Spinal cord (tissue), 10 donors: Measurements from ENCODE around the gene ZNF813. TPM values are rescaled to one million over a fixed set of nuclear protein-coding genes. Genes with fewer than 3 reads are reported as not detected.

ENCODE experiments used
- DNase-seq, 6 donors: peaks; one replicate each; pipeline versions ENCODE4 v3.0.0 to v3.0.0-alpha.2; 2013 to 2015; ENCODE audit warnings: low spot score in 6 of 6, low read depth in 4 of 6
- H3K27ac ChIP-seq: one replicate; pipeline ENCODE4 v1.5.1; 2013; ENCODE audit warnings: low read depth, low read length, control low read depth
- H3K27me3 ChIP-seq: one replicate; pipeline ENCODE4 v1.6.1; 2013; ENCODE audit warnings: low read length; ENCODE audit not compliant: control insufficient read depth, insufficient read depth
- H3K36me3 ChIP-seq: one replicate; pipeline ENCODE4 v1.6.1; 2013; ENCODE audit warnings: low read length; ENCODE audit not compliant: control insufficient read depth, insufficient read depth
- H3K4me1 ChIP-seq: one replicate; pipeline ENCODE4 v1.6.1; 2013; ENCODE audit warnings: low read length; ENCODE audit not compliant: control insufficient read depth, insufficient read depth
- H3K4me3 ChIP-seq: one replicate; pipeline ENCODE4 v1.5.1; 2013; ENCODE audit warnings: low read depth, low read length, control low read depth
- H3K9me3 ChIP-seq: one replicate; pipeline ENCODE4 v1.6.1; 2013; ENCODE audit warnings: low read length; ENCODE audit not compliant: control insufficient read depth, insufficient read depth
- whole genome bisulfite sequencing: methylation state at CpG from one replicate; pipeline ENCODE4 v1.1.5; 2013; ENCODE audit warnings: missing lambda C conversion rate; ENCODE audit not compliant: insufficient coverage; 5-methylcytosine and 5-hydroxymethylcytosine counted together
- polyA plus RNA-seq, 2 donors: library from polyadenylated mRNA; unstranded; fragments of 120-200 nt; gene quantifications; one replicate each; pipeline ENCODE4 v1.2.1, GENCODE V29; 2013; ENCODE audit not compliant: insufficient read length in 2 of 2
- total RNA-seq, 2 donors: library from RNA; depleted of rRNA in 1 of 2; stranded (reverse); fragments of 120-200 nt in 1 of 2; fragments of >200 nt in 1 of 2; gene quantifications; one replicate each; pipeline versions ENCODE4 v1.2.3 to v1.2.4, GENCODE V29; 2013 to 2014
- donor health status: healthy.

The ZNF813 gene
- total and polyA plus RNA-seq, 4 donors = 2.4 to 5.1 (median 4.1) TPM

GRCh38 chr19:53532362-53532761 lies 64.8 kb downstream of the ZNF813 start:
- no peak for DNase-seq
- no peak overlapping the region for H3K27ac ChIP-seq
- WGBS = no CpG with 5 or more reads among the region's 1 CpG
- no peaks in the 10 kb centered on the region for H3K27me3 ChIP-seq
- H3K4me3 ChIP-seq = no peak overlapping the region
- H3K4me1 ChIP-seq = peaks cover 4% of the 10 kb centered on the region
- H3K36me3 ChIP-seq = peaks cover 3% of the 10 kb centered on the region
- H3K9me3 ChIP-seq = no peaks in the 10 kb centered on the region

- Histone ChIP-seq H3K4me3 (no peak overlapping the region), H3K27me3 (no peaks in the 10 kb centered on the region), H3K9me3 (no peaks in the 10 kb centered on the region), H3K4me1 (peaks cover 12% of the 10 kb centered on the region), H3K27ac (no peak overlapping the region), H3K36me3 (peaks cover 25% of the 10 kb centered on the region)
- no peak for DNase-seq
Measured at GRCh38 chr19:53536225-53536548, 68.7 kb downstream of the ZNF813 start.

- H3K4me1 ChIP-seq = peaks cover 12% of the 10 kb centered on the region
- DNase-seq = no peak
- peak overlapping the region; percentile 68 for H3K4me3 ChIP-seq
- H3K27ac ChIP-seq = peak overlapping the region; percentile 73
- H3K36me3 ChIP-seq = peaks cover 31% of the 10 kb centered on the region
- H3K9me3 ChIP-seq = no peaks in the 10 kb centered on the region
- no peaks in the 10 kb centered on the region for H3K27me3 ChIP-seq
- 50% methylated on average over 11 of the region's 11 CpGs for WGBS
Measured at GRCh38 chr19:53537121-53537520, 69.6 kb downstream of the ZNF813 start.

- Histone ChIP-seq H3K9me3 (no peaks in the 10 kb centered on the region), H3K4me3 (peak within 1 kb of the TSS; percentile 68), H3K27ac (peak within 1 kb of the TSS; percentile 73), H3K27me3 (no peaks in the 10 kb centered on the region), H3K36me3 (peaks cover 33% of the 10 kb centered on the region), H3K4me1 (peaks cover 12% of the 10 kb centered on the region)
- 41% methylated on average over 78 of the region's 81 CpGs for WGBS
- DNase-seq = peak; percentile 55 to 95 (median 70)
Measured at GRCh38 chr19:53537521-53538377, 70.2 kb downstream of the ZNF813 start, which contains the start of gene ZNF331. Gene ZNF331 (plus strand): TSS chr19:53538145. CDS start chr19:53569377, 31,232 bp downstream.

GRCh38 chr19:53538378-53539109 lies 71.0 kb downstream of the ZNF813 start:
- DNase-seq = no peak
- Histone ChIP-seq H3K4me3 (peak overlapping the region; percentile 68), H3K27me3 (no peaks in the 10 kb centered on the region), H3K4me1 (peaks cover 12% of the 10 kb centered on the region), H3K27ac (peak overlapping the region; percentile 36), H3K9me3 (no peaks in the 10 kb centered on the region), H3K36me3 (peaks cover 36% of the 10 kb centered on the region)
- WGBS = 52% methylated on average over 31 of the region's 36 CpGs

GRCh38 chr19:53540091-53540490 lies 72.6 kb downstream of the ZNF813 start:
- Histone ChIP-seq H3K9me3 (no peaks in the 10 kb centered on the region), H3K4me3 (no peak overlapping the region), H3K4me1 (peaks cover 12% of the 10 kb centered on the region), H3K36me3 (peaks cover 39% of the 10 kb centered on the region), H3K27ac (no peak overlapping the region), H3K27me3 (no peaks in the 10 kb centered on the region)
- WGBS = 100% methylated on average over 1 of the region's 4 CpGs
- DNase-seq = no peak

- H3K27me3 ChIP-seq = no peaks in the 10 kb centered on the region
- no CpG with 5 or more reads among the region's 1 CpG for WGBS
- DNase-seq = no peak
- peaks cover 45% of the 10 kb centered on the region for H3K36me3 ChIP-seq
- no peak overlapping the region for H3K4me3 ChIP-seq
- H3K27ac ChIP-seq = no peak overlapping the region
- peaks cover 12% of the 10 kb centered on the region for H3K4me1 ChIP-seq
- no peaks in the 10 kb centered on the region for H3K9me3 ChIP-seq
Measured at GRCh38 chr19:53541971-53542370, 74.4 kb downstream of the ZNF813 start.

- H3K27me3 ChIP-seq = no peaks in the 10 kb centered on the region
- DNase-seq = no peak
- no peaks in the 10 kb centered on the region for H3K4me1 ChIP-seq
- 86% methylated on average over 22 of the region's 25 CpGs for WGBS
- H3K27ac ChIP-seq = no peak overlapping the region
- H3K36me3 ChIP-seq = peaks cover 27% of the 10 kb centered on the region
- no peaks in the 10 kb centered on the region for H3K9me3 ChIP-seq
- no peak overlapping the region for H3K4me3 ChIP-seq
Measured at GRCh38 chr19:53545271-53546065, 77.9 kb downstream of the ZNF813 start.
